NCI-H524 (cell line): ENCODE measurements around the gene SIGLEC15.
A peak's percentile ranks its signal among the peaks of the same experiment; 100 is the strongest.

Experiments
- DNase-seq, 2 experiments: peaks; one replicate each; lab custom pipeline; 2025; lab: John Stamatoyannopoulos, UW

SIGLEC15 gene

GRCh38 chr18:45879681-45880655, 54.5 kb downstream of the SIGLEC15 start:
- peak in 1 of 2 experiments; percentile 58 for DNase-seq

DNA sequence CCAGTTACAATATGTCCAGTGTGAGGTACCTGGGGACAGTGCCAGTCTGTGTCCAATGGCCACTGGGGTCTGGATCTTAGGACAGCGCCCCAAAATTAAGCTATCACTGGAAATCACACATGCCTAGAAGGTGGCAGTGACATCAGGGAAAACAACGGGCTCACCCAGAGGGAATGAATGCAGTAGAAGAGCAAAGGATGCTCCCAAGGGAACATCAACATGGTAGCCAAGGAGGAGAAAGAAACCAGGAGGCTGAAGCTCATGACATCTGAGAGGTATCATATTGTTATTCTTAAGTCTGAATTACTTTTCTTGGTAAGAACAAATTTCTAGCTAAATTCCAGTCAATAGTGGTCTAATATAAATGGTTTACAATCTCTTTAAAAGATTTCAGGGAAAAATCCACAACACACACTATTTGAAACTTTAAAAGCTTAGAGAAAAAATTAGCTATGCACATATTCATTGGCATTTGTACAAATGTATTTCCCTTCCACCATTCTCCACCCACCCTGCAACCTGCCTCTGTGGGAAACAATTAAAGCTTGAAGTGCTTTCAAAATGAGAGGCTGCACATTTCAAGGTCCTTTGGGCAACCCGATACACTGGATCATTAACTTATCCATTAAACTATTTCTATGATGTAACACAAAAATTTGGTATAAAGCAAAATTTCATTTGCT, 55.5 kb downstream of the SIGLEC15 start:
- no peak for DNase-seq

- DNase-seq, result no peak
Observed at GRCh38 chr18:45887585-45887984, 62.1 kb downstream of the SIGLEC15 start.

GRCh38 chr18:45889419-45890064, 64.1 kb downstream of the SIGLEC15 start:
- DNase-seq, result no peak

DNA sequence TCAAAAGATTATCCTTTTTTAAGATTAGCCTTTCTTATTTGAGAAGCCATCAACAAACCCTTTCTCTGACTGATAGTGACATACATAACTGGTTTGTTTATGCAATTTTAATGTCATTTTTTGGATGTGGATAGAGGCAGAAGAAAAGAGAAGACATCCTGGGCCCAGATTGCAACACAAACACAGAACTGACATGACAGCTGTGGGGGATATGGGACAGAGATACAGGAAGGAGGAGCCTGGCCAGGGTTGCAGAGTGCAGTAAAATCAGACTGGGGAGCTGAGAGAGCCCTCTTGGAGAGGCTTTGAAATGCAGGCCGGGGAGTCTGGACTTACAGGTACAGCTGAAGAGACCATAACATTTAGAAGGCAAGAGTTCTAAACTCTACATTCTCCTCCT, 65.1 kb downstream of the SIGLEC15 start:
- no peak for DNase-seq

- no peak for DNase-seq
Observed at GRCh38 chr18:45891806-45892205, 66.3 kb downstream of the SIGLEC15 start.
